Measurements from ENCODE around the gene COMMD7. TPM values are rescaled to one million over a fixed set of nuclear protein-coding genes. Genes with fewer than 3 reads are reported as not detected.

Gene COMMD7
- total RNA-seq, 1 donor from 2014 or later, result 54.5 TPM

GRCh38 chr20:32680544-32681174 is 62.6 kb downstream of the COMMD7 start:
- no peak for DNase-seq (ENCODE audit: low read depth, low spot score)

GRCh38 chr20:32678948-32679347 is 64.3 kb downstream of the COMMD7 start:
- DNase-seq (ENCODE audit: low read depth, low spot score), result no peak

GRCh38 chr20:32675223-32675975 is 67.9 kb downstream of the COMMD7 start:
- DNase-seq (ENCODE audit: low read depth, low spot score), result no peak

GRCh38 chr20:32674362-32674789 is 68.9 kb downstream of the COMMD7 start:
- no peak for DNase-seq (ENCODE audit: low read depth, low spot score)

- DNase-seq (ENCODE audit: low read depth, low spot score), result no peak
Observed at GRCh38 chr20:32672982-32673851, 70.0 kb downstream of the COMMD7 start.

- DNase-seq (ENCODE audit: low read depth, low spot score), result no peak
Observed at GRCh38 chr20:32672394-32672981, 70.8 kb downstream of the COMMD7 start.

DNA sequence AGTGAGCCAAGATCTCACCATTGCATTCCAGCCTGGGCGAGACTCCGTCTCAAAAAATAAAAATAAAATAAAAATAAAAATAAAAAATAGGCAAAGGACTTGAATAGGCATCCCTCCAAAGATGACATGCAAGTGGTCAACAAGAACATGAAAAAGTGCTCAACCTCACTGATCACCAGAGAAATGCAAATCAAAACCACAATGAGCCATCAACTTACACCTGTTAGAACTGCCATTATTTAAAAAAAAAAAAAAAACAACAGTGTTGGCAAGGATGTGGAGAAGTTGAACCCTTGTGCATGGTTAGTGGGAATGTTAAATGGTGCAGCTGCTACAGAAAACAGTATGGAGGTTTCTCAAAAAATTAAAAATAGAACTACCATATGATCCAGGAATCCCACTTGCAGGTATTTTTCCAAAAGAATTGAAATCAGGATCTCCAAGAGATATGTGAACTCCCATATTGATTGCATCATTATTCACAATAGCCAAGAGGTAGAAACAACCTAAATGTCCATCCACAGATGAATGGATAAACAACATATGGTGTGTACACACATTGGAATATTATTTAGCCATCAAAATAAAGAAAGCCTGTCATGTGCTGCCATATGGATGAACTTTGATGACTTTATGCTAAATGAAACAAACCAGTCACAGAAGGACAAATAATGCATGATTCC is 72.4 kb downstream of the COMMD7 start:
- DNase-seq (ENCODE audit: low read depth, low spot score), result no peak

- DNase-seq (ENCODE audit: low read depth, low spot score), result no peak
Observed at GRCh38 chr20:32667027-32667426, 76.2 kb downstream of the COMMD7 start.

GRCh38 chr20:32664678-32665159 is 78.5 kb downstream of the COMMD7 start:
- no peak for DNase-seq (ENCODE audit: low read depth, low spot score)

DNA sequence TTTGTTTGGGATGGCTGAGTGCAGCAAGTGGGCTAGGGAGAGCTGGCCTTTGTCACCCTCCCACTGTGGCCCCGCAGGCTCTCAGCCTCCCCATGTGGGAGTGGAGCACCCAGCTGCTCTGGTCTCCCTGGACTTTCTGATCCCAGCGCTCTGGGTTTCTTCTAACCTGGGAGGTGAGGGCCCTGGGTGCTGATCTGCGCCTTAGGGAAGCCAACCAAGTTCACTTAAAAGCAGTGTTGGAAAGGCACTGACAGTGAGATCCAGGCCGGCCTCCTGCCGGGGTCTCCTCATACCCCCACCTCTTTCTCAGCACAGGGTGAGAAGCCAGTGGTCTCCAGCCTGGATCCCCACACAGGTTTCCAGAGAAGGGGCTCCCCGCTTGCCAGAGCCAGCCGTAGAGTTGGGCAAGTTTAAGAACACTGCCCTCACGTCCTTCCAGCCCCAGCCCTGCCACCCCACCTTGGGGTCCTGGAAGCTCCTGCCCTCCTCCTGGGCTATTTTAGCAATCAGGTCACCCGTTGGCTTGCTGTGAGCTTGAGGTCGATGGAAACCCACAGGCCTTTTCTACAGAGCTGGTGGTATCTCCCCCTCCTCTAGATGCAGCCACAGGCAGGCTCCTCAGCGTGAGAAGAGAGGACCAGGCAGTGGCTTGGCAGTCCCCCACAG is 79.1 kb downstream of the COMMD7 start:
- DNase-seq (ENCODE audit: low read depth, low spot score), result no peak

DNA sequence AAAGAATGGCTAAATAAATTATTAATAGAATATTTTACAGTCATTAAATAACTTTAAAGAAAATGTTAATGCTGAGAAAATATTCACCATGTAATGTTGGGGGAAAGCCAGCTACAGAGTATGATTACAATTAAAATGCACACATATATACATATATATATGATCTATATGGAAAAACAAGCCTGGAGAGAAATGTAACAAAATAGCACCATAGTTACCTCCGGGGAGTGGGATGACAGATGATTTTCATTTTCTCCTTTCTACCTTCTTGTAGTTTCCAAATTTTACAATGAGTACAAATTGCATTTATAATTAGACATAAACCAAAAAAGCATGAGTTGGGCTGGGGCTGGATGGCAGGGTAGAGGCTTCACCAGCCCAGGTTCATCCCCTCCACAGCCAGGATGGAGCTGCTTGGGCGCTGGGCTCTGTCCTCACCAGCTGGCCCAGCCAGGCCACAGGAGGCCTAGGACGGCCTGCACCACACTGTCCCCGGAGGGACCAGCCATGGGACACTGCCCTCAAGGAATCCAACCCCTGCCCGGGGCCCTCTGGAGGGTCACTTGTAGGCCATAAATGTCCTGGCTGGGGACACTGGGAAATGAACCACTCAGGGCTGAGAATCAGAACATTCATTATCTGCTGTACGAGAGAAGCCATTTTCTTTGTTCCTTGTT is 79.8 kb downstream of the COMMD7 start:
- no peak for DNase-seq (ENCODE audit: low read depth, low spot score)

DNA sequence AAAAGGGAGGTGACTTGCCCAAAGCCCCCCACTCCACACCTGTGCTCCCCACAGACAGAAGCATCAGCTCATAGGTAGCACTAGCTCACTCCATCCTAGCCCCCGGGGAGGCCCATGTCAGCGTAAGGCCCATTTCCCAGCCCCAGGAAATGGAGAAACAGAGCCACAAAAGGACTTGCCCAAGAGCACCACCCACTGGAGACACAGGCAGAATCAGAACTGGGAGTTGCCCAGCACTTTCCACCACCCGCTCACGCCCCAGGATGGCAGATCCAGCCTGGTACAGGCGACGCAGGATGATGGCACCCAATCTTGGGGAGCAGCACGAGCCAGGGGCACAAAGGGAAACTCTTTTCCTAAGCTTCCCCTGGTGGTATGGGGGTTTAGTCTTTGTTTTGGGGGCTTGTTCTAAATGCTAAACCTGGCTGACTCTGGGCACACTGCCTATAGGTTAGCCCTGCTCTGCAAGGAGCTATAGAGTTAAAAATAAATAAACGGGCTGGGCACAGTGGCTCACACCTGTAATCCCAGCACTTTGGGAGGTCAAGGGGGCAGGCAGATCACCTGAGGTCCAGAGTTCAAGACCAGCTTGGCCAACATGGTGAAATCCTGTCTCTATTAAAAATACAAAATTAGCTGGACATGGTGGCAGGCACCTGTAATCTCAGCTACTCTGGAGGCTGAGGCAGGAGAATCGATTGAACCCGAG is 81.3 kb downstream of the COMMD7 start:
- DNase-seq (ENCODE audit: low read depth, low spot score), result no peak

- no peak for DNase-seq (ENCODE audit: low read depth, low spot score)
Observed at GRCh38 chr20:32660661-32661060, 82.6 kb downstream of the COMMD7 start.

GRCh38 chr20:32656827-32657226 is 86.4 kb downstream of the COMMD7 start:
- no peak for DNase-seq (ENCODE audit: low read depth, low spot score)

DNA sequence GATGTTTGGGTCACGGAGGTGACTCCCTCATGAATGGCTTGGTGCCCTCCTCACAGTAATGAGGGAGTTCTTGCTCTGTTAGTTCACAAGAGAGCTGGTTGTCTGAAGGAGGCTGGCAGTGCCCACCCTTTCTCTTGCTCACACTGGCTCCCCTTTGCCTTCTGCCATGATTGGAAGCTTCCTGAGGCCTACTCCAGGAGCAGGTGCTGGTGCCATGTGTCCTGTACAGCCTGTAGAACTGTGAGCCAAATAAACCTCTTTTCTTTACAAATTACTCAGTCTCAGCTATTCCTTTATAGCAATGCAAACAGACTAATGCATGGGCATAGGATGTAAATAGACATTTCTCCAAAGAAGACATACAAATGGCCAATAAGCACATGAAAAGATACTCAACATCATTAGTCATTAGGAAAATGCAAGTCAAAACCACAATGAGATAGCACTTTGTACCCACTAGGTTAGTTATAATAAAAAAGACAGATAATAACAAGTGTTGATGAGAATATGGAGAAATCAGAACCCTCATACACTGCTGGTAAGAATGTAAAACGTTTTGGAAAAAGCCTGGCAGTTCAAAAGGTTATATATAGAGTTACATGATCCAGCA is 87.3 kb downstream of the COMMD7 start:
- no peak for DNase-seq (ENCODE audit: low read depth, low spot score)

DNA sequence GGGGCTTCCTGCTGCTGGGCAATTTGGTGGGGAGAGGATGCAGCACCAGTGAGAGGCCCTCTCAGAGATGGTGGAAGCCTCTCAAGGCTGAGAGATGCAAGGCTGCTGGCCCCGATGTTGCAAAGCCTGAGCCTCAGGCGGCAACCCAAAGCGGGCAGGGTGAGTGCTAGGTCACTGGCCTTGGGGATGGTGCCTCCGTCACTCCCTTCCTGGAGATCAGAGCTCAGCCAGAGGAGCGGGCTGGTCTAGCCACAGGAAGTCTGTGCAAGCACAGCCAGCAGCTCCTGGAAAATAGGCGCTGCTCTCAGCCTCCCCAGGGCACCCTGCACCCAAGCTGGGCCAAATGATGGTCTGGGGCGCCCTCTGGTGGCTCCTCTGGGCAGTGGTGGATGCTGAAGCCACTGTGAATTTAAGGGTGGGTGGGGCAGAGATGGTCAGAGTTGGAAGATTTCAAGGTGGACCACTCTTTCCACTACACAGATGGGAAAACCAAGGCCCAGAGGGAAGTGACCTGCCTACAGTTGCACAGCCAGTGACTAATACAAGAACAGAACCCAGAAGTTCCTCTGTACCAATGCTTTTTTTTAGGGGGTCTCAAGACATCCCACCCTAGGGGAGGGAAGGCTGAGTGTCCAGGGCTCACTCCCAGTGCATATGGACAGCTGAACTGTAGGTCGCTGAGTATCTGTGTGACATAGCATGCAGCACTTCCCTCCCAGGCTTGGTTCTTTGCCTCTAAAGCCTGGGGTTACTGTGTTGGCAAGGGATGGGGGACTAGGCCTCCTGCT is 90.3 kb downstream of the COMMD7 start:
- DNase-seq (ENCODE audit: low read depth, low spot score), result peak; percentile 19

Measured in pulmonary artery endothelial cell (primary cell).